ENCODE data around the gene DSCAM. TPM values are rescaled to one million over a fixed set of nuclear protein-coding genes. Genes with fewer than 3 reads are reported as not detected.
A peak's percentile ranks its signal among the peaks of the same experiment; 100 is the strongest.

The DSCAM gene
- total and polyA plus RNA-seq, 4 donors: 0.02 to 0.25 (median 0.09) TPM

DNA sequence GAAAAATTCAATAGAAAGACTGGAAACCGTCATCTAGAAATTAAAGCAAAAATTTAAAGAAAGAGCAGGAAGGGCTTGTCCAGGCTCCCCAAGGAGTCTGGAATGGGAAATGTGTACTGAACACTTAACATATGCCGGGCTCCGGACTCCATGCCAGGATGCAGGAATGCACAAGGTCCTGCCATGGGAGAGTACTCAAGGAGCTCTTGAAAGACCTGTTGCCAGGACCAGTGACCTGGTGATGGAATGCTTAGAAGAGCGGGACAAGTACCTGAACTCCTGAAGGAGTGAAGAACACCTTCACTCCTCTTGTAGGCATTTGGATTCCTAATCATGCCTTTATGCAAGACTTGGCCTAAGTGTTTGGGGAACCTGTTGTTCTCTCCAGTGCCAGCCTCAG is 16.9 kb upstream of the DSCAM start:
- no peaks in the 10 kb centered on the region for H3K27me3 ChIP-seq (ENCODE audit: control insufficient read depth in 3 of 3, insufficient read depth in 3 of 3, low read length in 2 of 3)
- no peak for DNase-seq
- H3K4me3 ChIP-seq: no peak overlapping the region
- peak; percentile 69 for ATAC-seq (ENCODE audit: insufficient read depth, low FRiP score)
- H3K9ac ChIP-seq (ENCODE audit: insufficient read depth in 1 of 2, low read length in 2 of 2): no peak overlapping the region
- no peaks in the 10 kb centered on the region for H3K36me3 ChIP-seq (ENCODE audit: control insufficient read depth in 4 of 4, insufficient read depth in 4 of 4, low read length in 4 of 4)
- 70 to 85% methylated on average over 4 of the region's 4 CpGs for WGBS, 2 donors
- H3K4me1 ChIP-seq (ENCODE audit: control insufficient read depth in 5 of 5, insufficient read depth in 5 of 5, low read length in 5 of 5): peaks cover 0 to 2% (median 0%) of the 10 kb centered on the region in 5 donors
- peaks cover 0 to 6% (median 0%) of the 10 kb centered on the region in 4 donors for H3K9me3 ChIP-seq (ENCODE audit: control insufficient read depth in 4 of 4, insufficient read depth in 3 of 4, low read length in 3 of 4)
- TF ChIP-seq CTCF (IDR thresholded peaks at IDR 0.05; ENCODE audit: control extremely low read depth, extremely low read depth): no peak
- H3K27ac ChIP-seq (ENCODE audit: low read depth in 1 of 2, low read length in 1 of 2): no peak overlapping the region

DNA sequence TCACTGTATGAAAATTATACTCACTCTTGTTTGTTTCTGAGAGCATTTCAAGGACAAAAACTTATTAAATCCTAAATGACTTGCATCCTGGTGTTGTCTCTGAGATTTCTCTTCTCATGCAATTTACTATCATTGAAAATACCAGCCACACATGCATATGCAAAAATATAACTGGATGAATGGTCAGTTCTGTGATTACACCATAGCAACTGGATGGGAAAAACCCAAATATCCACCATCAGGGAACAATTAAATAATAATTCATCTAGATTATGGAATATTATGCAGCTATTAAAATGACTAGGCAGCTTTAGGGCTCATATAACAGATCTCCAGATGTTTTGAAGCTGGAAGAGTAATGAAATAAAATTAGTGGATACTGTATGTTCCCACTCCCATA is 11.6 kb upstream of the DSCAM start:
- no peak for ATAC-seq (ENCODE audit: insufficient read depth, low FRiP score)
- H3K27ac ChIP-seq (ENCODE audit: low read depth in 1 of 2, low read length in 1 of 2): no peak overlapping the region
- no peak overlapping the region for H3K4me3 ChIP-seq
- no peaks in the 10 kb centered on the region for H3K36me3 ChIP-seq (ENCODE audit: control insufficient read depth in 4 of 4, insufficient read depth in 4 of 4, low read length in 4 of 4)
- no peaks in the 10 kb centered on the region for H3K4me1 ChIP-seq (ENCODE audit: control insufficient read depth in 5 of 5, insufficient read depth in 5 of 5, low read length in 5 of 5)
- TF ChIP-seq CTCF (IDR thresholded peaks at IDR 0.05; ENCODE audit: control extremely low read depth, extremely low read depth): no peak
- H3K9me3 ChIP-seq (ENCODE audit: control insufficient read depth in 4 of 4, insufficient read depth in 3 of 4, low read length in 3 of 4): peaks cover 0 to 5% (median 0%) of the 10 kb centered on the region in 4 donors
- H3K9ac ChIP-seq (ENCODE audit: insufficient read depth in 1 of 2, low read length in 2 of 2): no peak overlapping the region
- H3K27me3 ChIP-seq (ENCODE audit: control insufficient read depth in 3 of 3, insufficient read depth in 3 of 3, low read length in 2 of 3): no peaks in the 10 kb centered on the region
- no peak for DNase-seq

- Histone ChIP-seq H3K4me3 (peak overlapping the region; percentile 4), H3K9ac (ENCODE audit: insufficient read depth in 1 of 2, low read length in 2 of 2) (no peak overlapping the region), H3K36me3 (ENCODE audit: control insufficient read depth in 4 of 4, insufficient read depth in 4 of 4, low read length in 4 of 4) (no peaks in the 10 kb centered on the region), H3K27me3 (ENCODE audit: control insufficient read depth in 3 of 3, insufficient read depth in 3 of 3, low read length in 2 of 3) (peaks cover 3 to 25% (median 6%) of the 10 kb centered on the region in 3 donors), H3K9me3 (ENCODE audit: control insufficient read depth in 4 of 4, insufficient read depth in 3 of 4, low read length in 3 of 4) (peaks cover 0 to 6% (median 0%) of the 10 kb centered on the region in 4 donors), H3K27ac (ENCODE audit: low read depth in 1 of 2, low read length in 1 of 2) (no peak overlapping the region), H3K4me1 (ENCODE audit: control insufficient read depth in 5 of 5, insufficient read depth in 5 of 5, low read length in 5 of 5) (no peaks in the 10 kb centered on the region)
- no peak for DNase-seq
- ATAC-seq (ENCODE audit: insufficient read depth, low FRiP score): no peak
- no peak for TF ChIP-seq CTCF (IDR thresholded peaks at IDR 0.05; ENCODE audit: control extremely low read depth, extremely low read depth)
- WGBS, 2 donors: 63 to 65% methylated on average over 24 of the region's 24 CpGs
Measured at GRCh38 chr21:40853956-40854688, 7.2 kb upstream of the DSCAM start.

Measured in lung (tissue), 12 donors.